C1 segment of cervical spinal cord (tissue), 14 donors: ENCODE results near the gene TNFRSF13B.
"Not testable (repeated sequence)": the region's sequence is repeated elsewhere in the genome, so short reads cannot be mapped to it uniquely, and the experiment has no call there.

Source experiments
- DNase-seq, 14 donors: peaks; one replicate each; lab custom pipeline; 2025; lab: John Stamatoyannopoulos, UW

Gene TNFRSF13B

GRCh38 chr17:16971458-16972338 is at the start of gene TNFRSF13B:
Gene TNFRSF13B (minus strand): TSS chr17:16972118. CDS start chr17:16972075, 43 bp downstream.
- no peak for DNase-seq

GRCh38 chr17:17021194-17021863 is 49.4 kb upstream of the TNFRSF13B start:
- peak in 6 of 14 donors; percentile 20 to 66 (median 36) for DNase-seq

- no peak for DNase-seq
Observed at GRCh38 chr17:17020821-17021193, 48.9 kb upstream of the TNFRSF13B start.

GRCh38 chr17:17019891-17020456 is 48.1 kb upstream of the TNFRSF13B start:
- no peak for DNase-seq

- DNase-seq, result no peak
Observed at GRCh38 chr17:17019430-17019762, 47.5 kb upstream of the TNFRSF13B start.

GRCh38 chr17:17018612-17019429 is 46.9 kb upstream of the TNFRSF13B start:
- no peak for DNase-seq

GRCh38 chr17:17018021-17018441 is 46.1 kb upstream of the TNFRSF13B start:
- no peak for DNase-seq

- DNase-seq, result no peak
Observed at GRCh38 chr17:17017343-17018014, 45.6 kb upstream of the TNFRSF13B start.

- DNase-seq, result not testable (repeated sequence)
Observed at GRCh38 chr17:17016199-17017197, 44.6 kb upstream of the TNFRSF13B start.

GRCh38 chr17:17015230-17015629 is 43.3 kb upstream of the TNFRSF13B start:
- DNase-seq, result no peak

GRCh38 chr17:17014748-17015124 is 42.8 kb upstream of the TNFRSF13B start:
- not testable (repeated sequence) for DNase-seq

GRCh38 chr17:17013828-17014747 is 42.2 kb upstream of the TNFRSF13B start:
- DNase-seq, result not testable (repeated sequence)

GRCh38 chr17:17011043-17011907 is 39.4 kb upstream of the TNFRSF13B start:
- peak in 1 of 14 donors; percentile 40 for DNase-seq

- DNase-seq, result not testable (repeated sequence)
Observed at GRCh38 chr17:17010545-17011034, 38.7 kb upstream of the TNFRSF13B start.

GRCh38 chr17:17009972-17010371 is 38.1 kb upstream of the TNFRSF13B start:
- peak in 1 of 14 donors; percentile 11 for DNase-seq

- DNase-seq, result not testable (repeated sequence)
Observed at GRCh38 chr17:17008621-17009397, 36.9 kb upstream of the TNFRSF13B start.

GRCh38 chr17:17007891-17008290 is 36.0 kb upstream of the TNFRSF13B start:
- not testable (repeated sequence) for DNase-seq
